ENCODE data around the gene MRGPRG. TPM values are rescaled to one million over a fixed set of nuclear protein-coding genes. Genes with fewer than 3 reads are reported as not detected.
"Not testable (repeated sequence)": the region's sequence is repeated elsewhere in the genome, so short reads cannot be mapped to it uniquely, and the experiment has no call there.

MRGPRG gene
- not detected for total RNA-seq
- polyA plus RNA-seq = not detected

GRCh38 chr11:3218483-3219280 lies at the start of gene MRGPRG:
Gene MRGPRG (minus strand): TSS chr11:3218813. CDS start chr11:3218813, 0 bp downstream.
- Histone ChIP-seq H3K27me3 (ENCODE audit: insufficient read depth, low read length, poor library complexity, severe bottlenecking) (no peaks in the 10 kb centered on the region), H3K36me3 (ENCODE audit: insufficient read depth, low read length) (no peaks in the 10 kb centered on the region), H3K27ac (ENCODE audit: low read depth, low read length) (no peak within 1 kb of the TSS), H3K4me3 (ENCODE audit: low read length) (no peak within 1 kb of the TSS), H3K4me1 (ENCODE audit: insufficient read depth, low read length) (no peaks in the 10 kb centered on the region), H3K9me3 (ENCODE audit: low read length) (no peaks in the 10 kb centered on the region)
- Mint-ChIP-seq H3K9me3 (no peaks in the 10 kb centered on the region), H3K4me1 (peaks cover 0 to 11% (median 8%) of the 10 kb centered on the region in 3 donors), H3K27ac (peak within 1 kb of the TSS in 1 of 8 donors; percentile 81), H3K36me3 (no peaks in the 10 kb centered on the region), H3K27me3 (peaks cover 21 to 41% of the 10 kb centered on the region in 2 donors), H3K4me3 (no peak within 1 kb of the TSS)
- ChIA-PET POLR2A (no interaction called here), CTCF (no interaction called here)
- no peak for DNase-seq

GRCh38 chr11:3262548-3262947 lies 43.9 kb upstream of the MRGPRG start:
- H3K36me3 Mint-ChIP-seq; H3K27me3 ChIP-seq (ENCODE audit: insufficient read depth, low read length, poor library complexity, severe bottlenecking); CTCF ChIA-PET; DNase-seq; H3K9me3 Mint-ChIP-seq; H3K4me3 Mint-ChIP-seq; H3K9me3 ChIP-seq (ENCODE audit: low read length); H3K4me1 ChIP-seq (ENCODE audit: insufficient read depth, low read length); H3K4me1 Mint-ChIP-seq; POLR2A ChIA-PET; H3K4me3 ChIP-seq (ENCODE audit: low read length); H3K27ac Mint-ChIP-seq; H3K27ac ChIP-seq (ENCODE audit: low read depth, low read length); H3K27me3 Mint-ChIP-seq; H3K36me3 ChIP-seq (ENCODE audit: insufficient read depth, low read length): not testable (repeated sequence)

GRCh38 chr11:3261831-3262230 lies 43.2 kb upstream of the MRGPRG start:
- H3K4me1 Mint-ChIP-seq; POLR2A ChIA-PET; H3K4me3 ChIP-seq (ENCODE audit: low read length); H3K4me3 Mint-ChIP-seq; H3K4me1 ChIP-seq (ENCODE audit: insufficient read depth, low read length); H3K9me3 Mint-ChIP-seq; H3K36me3 ChIP-seq (ENCODE audit: insufficient read depth, low read length); H3K9me3 ChIP-seq (ENCODE audit: low read length); H3K27ac ChIP-seq (ENCODE audit: low read depth, low read length); CTCF ChIA-PET; H3K27me3 ChIP-seq (ENCODE audit: insufficient read depth, low read length, poor library complexity, severe bottlenecking); H3K27ac Mint-ChIP-seq; H3K36me3 Mint-ChIP-seq; H3K27me3 Mint-ChIP-seq; DNase-seq: not testable (repeated sequence)

- H3K27ac Mint-ChIP-seq = peak overlapping the region in 1 of 8 donors; percentile 70
- H3K4me3 Mint-ChIP-seq; H3K36me3 Mint-ChIP-seq; H3K9me3 Mint-ChIP-seq; H3K4me3 ChIP-seq (ENCODE audit: low read length); H3K4me1 Mint-ChIP-seq; H3K4me1 ChIP-seq (ENCODE audit: insufficient read depth, low read length); CTCF ChIA-PET; POLR2A ChIA-PET; H3K9me3 ChIP-seq (ENCODE audit: low read length); H3K27ac ChIP-seq (ENCODE audit: low read depth, low read length); H3K27me3 ChIP-seq (ENCODE audit: insufficient read depth, low read length, poor library complexity, severe bottlenecking); H3K36me3 ChIP-seq (ENCODE audit: insufficient read depth, low read length); H3K27me3 Mint-ChIP-seq; DNase-seq: not testable (repeated sequence)
Observed at GRCh38 chr11:3257509-3257908, 38.9 kb upstream of the MRGPRG start.

- H3K4me3 Mint-ChIP-seq; H3K27me3 ChIP-seq (ENCODE audit: insufficient read depth, low read length, poor library complexity, severe bottlenecking); H3K4me1 Mint-ChIP-seq; H3K36me3 ChIP-seq (ENCODE audit: insufficient read depth, low read length); H3K27me3 Mint-ChIP-seq; H3K9me3 Mint-ChIP-seq; H3K36me3 Mint-ChIP-seq; H3K4me1 ChIP-seq (ENCODE audit: insufficient read depth, low read length); H3K4me3 ChIP-seq (ENCODE audit: low read length); H3K9me3 ChIP-seq (ENCODE audit: low read length); H3K27ac ChIP-seq (ENCODE audit: low read depth, low read length); CTCF ChIA-PET; H3K27ac Mint-ChIP-seq; DNase-seq; POLR2A ChIA-PET: not testable (repeated sequence)
Observed at GRCh38 chr11:3255241-3255640, 36.6 kb upstream of the MRGPRG start.

GRCh38 chr11:3254773-3255172 lies 36.2 kb upstream of the MRGPRG start:
- H3K27ac Mint-ChIP-seq; H3K27me3 Mint-ChIP-seq; H3K4me3 Mint-ChIP-seq; H3K9me3 ChIP-seq (ENCODE audit: low read length); DNase-seq; H3K27me3 ChIP-seq (ENCODE audit: insufficient read depth, low read length, poor library complexity, severe bottlenecking); CTCF ChIA-PET; H3K27ac ChIP-seq (ENCODE audit: low read depth, low read length); POLR2A ChIA-PET; H3K36me3 ChIP-seq (ENCODE audit: insufficient read depth, low read length); H3K4me3 ChIP-seq (ENCODE audit: low read length); H3K36me3 Mint-ChIP-seq; H3K9me3 Mint-ChIP-seq; H3K4me1 Mint-ChIP-seq; H3K4me1 ChIP-seq (ENCODE audit: insufficient read depth, low read length): not testable (repeated sequence)

- ChIA-PET POLR2A (interaction anchor here (0.7 kb wide), 1 partner anchor 134 kb away, joined by 3 read pairs; no protein-coding TSS in a partner anchor), CTCF (no interaction called here)
- Histone ChIP-seq H3K4me3 (ENCODE audit: low read length) (no peak overlapping the region), H3K9me3 (ENCODE audit: low read length) (no peaks in the 10 kb centered on the region), H3K27me3 (ENCODE audit: insufficient read depth, low read length, poor library complexity, severe bottlenecking) (no peaks in the 10 kb centered on the region), H3K36me3 (ENCODE audit: insufficient read depth, low read length) (no peaks in the 10 kb centered on the region), H3K4me1 (ENCODE audit: insufficient read depth, low read length) (no peaks in the 10 kb centered on the region), H3K27ac (ENCODE audit: low read depth, low read length) (no peak overlapping the region)
- H3K36me3 Mint-ChIP-seq = no peaks in the 10 kb centered on the region
- H3K27ac Mint-ChIP-seq = no peak overlapping the region
- H3K27me3 Mint-ChIP-seq = peaks cover 15 to 21% of the 10 kb centered on the region in 2 donors
- no peaks in the 10 kb centered on the region for H3K4me1 Mint-ChIP-seq
- peaks cover 0 to 2% (median 0%) of the 10 kb centered on the region in 5 donors for H3K9me3 Mint-ChIP-seq
- H3K4me3 Mint-ChIP-seq = no peak overlapping the region
- no peak for DNase-seq
Observed at GRCh38 chr11:3245071-3245470, 26.5 kb upstream of the MRGPRG start.

- no peaks in the 10 kb centered on the region for H3K9me3 ChIP-seq (ENCODE audit: low read length)
- no peak overlapping the region for H3K27ac ChIP-seq (ENCODE audit: low read depth, low read length)
- ChIA-PET CTCF (no interaction called here), POLR2A (no interaction called here)
- no peaks in the 10 kb centered on the region for H3K27me3 ChIP-seq (ENCODE audit: insufficient read depth, low read length, poor library complexity, severe bottlenecking)
- Mint-ChIP-seq H3K4me1 (no peaks in the 10 kb centered on the region), H3K27me3 (peaks cover 15 to 26% of the 10 kb centered on the region in 2 donors), H3K36me3 (no peaks in the 10 kb centered on the region), H3K4me3 (no peak overlapping the region), H3K9me3 (peaks cover 0 to 2% (median 0%) of the 10 kb centered on the region in 5 donors), H3K27ac (no peak overlapping the region)
- no peaks in the 10 kb centered on the region for H3K36me3 ChIP-seq (ENCODE audit: insufficient read depth, low read length)
- DNase-seq = no peak
- no peak overlapping the region for H3K4me3 ChIP-seq (ENCODE audit: low read length)
- H3K4me1 ChIP-seq (ENCODE audit: insufficient read depth, low read length) = no peaks in the 10 kb centered on the region
Observed at GRCh38 chr11:3243880-3244279, 25.3 kb upstream of the MRGPRG start.

All from CD8-positive, alpha-beta memory T cell (primary cell).